Measurements from ENCODE around the gene URB1.
"Not testable (repeated sequence)": the region's sequence is repeated elsewhere in the genome, so short reads cannot be mapped to it uniquely, and the experiment has no call there.

Gene URB1

GRCh38 chr21:32320726-32321125 is 72.1 kb downstream of the URB1 start:
- DNase-seq = no peak
- peaks cover 57 to 79% of the 10 kb centered on the region in 2 donors for H3K36me3 Mint-ChIP-seq
- no peaks in the 10 kb centered on the region for H3K27me3 Mint-ChIP-seq
- no peaks in the 10 kb centered on the region for H3K4me1 Mint-ChIP-seq
- no peaks in the 10 kb centered on the region for H3K9me3 Mint-ChIP-seq
- ATAC-seq (replicated peaks) = no peak
- H3K27ac Mint-ChIP-seq = no peak overlapping the region
- no peak overlapping the region for H3K4me3 Mint-ChIP-seq

DNA sequence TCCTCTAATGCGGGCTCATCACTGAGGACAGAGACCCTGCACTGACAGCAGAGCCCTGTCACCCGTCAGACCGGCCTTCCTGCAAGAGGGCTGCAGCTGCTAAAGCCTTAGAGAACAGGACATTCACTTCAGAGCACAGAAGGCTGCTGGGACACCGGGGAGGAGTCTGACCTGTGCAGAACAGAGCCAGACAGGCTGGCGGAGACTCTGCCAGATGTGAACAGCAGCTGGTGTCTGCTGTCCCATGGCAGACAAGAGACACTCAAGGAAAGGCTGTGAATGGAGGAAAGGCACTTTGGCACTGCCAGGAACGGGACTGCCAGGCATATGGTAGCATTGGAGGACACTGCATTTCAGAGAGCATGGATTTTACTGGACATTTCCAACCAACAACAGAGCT is 72.8 kb downstream of the URB1 start:
- ATAC-seq (replicated peaks) (no peak), DNase-seq (no peak)
- no peaks in the 10 kb centered on the region for H3K27me3 Mint-ChIP-seq
- no peaks in the 10 kb centered on the region for H3K4me1 Mint-ChIP-seq
- peaks cover 50 to 76% of the 10 kb centered on the region in 2 donors for H3K36me3 Mint-ChIP-seq
- H3K27ac Mint-ChIP-seq = no peak overlapping the region
- H3K9me3 Mint-ChIP-seq = no peaks in the 10 kb centered on the region
- H3K4me3 Mint-ChIP-seq = no peak overlapping the region

DNA sequence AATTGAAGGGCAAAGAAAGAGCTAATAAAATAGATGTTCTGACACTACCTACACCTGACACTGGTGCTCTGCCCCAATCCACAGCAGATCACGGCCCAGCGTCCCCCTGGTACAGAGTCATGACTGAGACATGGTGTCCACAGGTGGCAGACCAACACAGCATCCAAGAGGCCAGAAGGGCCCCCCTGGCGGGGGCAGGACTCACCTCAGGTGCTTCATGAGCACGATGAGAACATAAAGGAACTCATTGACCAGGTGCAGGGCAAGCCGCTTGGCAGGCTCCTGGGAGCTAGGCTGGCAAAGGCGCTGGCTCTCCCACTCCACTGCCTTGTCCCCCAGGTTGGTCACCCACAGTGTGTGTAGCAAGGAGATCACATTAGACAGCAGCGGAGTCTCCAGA is 73.8 kb downstream of the URB1 start:
- Mint-ChIP-seq H3K4me1 (no peaks in the 10 kb centered on the region), H3K4me3 (no peak overlapping the region), H3K36me3 (peaks cover 48 to 72% of the 10 kb centered on the region in 2 donors), H3K27ac (no peak overlapping the region), H3K27me3 (no peaks in the 10 kb centered on the region), H3K9me3 (no peaks in the 10 kb centered on the region)
- ATAC-seq (replicated peaks) (no peak), DNase-seq (no peak)

GRCh38 chr21:32317726-32318125 is 75.1 kb downstream of the URB1 start:
- H3K4me1 Mint-ChIP-seq = no peaks in the 10 kb centered on the region
- peaks cover 47 to 67% of the 10 kb centered on the region in 2 donors for H3K36me3 Mint-ChIP-seq
- H3K27ac Mint-ChIP-seq = no peak overlapping the region
- ATAC-seq (replicated peaks) (no peak), DNase-seq (no peak)
- no peak overlapping the region for H3K4me3 Mint-ChIP-seq
- no peaks in the 10 kb centered on the region for H3K27me3 Mint-ChIP-seq
- H3K9me3 Mint-ChIP-seq = no peaks in the 10 kb centered on the region

DNA sequence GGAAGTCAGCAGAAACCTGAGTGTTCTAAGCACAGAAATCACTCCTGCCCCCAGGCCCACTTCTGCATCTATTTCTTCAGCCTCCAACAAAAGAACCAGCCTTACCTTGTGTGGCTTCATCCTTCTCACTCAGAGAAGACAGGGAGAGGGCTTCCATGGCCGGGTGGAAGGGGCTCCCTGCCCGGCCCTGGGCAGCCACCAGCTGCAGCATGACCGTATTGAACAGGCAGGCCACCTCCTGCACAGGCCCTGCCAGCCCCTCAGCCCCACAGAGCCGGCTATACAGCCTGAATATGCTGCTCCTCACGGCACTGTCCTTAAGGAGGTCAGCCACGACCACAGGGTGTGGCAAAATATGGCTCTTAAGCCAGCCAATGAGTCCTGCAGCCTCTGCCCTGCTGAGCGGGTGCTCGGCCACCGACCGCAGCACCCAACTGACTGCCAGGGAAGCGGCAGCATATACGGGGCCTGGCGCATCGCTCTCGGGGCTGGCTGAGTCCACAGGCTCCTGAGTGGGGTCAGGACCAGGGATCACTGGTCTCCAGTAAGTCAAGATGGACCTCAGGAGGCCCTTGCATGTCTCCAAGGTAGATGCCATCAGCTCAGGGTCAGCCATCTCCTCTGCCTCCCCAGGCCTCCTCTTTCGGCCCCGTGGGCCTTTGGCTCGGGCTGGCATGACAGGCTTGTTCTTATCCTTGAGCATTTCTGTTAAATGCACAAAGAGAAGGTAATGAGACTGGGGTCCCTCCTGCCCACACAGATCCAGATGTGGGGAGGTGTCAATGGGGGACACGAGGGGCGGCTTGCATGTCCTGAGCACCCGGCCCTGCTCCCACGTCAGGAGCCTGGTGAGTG is 76.2 kb downstream of the URB1 start:
- no peaks in the 10 kb centered on the region for H3K27me3 Mint-ChIP-seq
- peak overlapping the region; percentile 51 for H3K27ac Mint-ChIP-seq
- ATAC-seq (replicated peaks) = no peak
- no peaks in the 10 kb centered on the region for H3K9me3 Mint-ChIP-seq
- peaks cover 7 to 10% of the 10 kb centered on the region in 2 donors for H3K4me1 Mint-ChIP-seq
- H3K36me3 Mint-ChIP-seq = peaks cover 52 to 72% of the 10 kb centered on the region in 2 donors
- H3K4me3 Mint-ChIP-seq = no peak overlapping the region
- DNase-seq = no peak

DNA sequence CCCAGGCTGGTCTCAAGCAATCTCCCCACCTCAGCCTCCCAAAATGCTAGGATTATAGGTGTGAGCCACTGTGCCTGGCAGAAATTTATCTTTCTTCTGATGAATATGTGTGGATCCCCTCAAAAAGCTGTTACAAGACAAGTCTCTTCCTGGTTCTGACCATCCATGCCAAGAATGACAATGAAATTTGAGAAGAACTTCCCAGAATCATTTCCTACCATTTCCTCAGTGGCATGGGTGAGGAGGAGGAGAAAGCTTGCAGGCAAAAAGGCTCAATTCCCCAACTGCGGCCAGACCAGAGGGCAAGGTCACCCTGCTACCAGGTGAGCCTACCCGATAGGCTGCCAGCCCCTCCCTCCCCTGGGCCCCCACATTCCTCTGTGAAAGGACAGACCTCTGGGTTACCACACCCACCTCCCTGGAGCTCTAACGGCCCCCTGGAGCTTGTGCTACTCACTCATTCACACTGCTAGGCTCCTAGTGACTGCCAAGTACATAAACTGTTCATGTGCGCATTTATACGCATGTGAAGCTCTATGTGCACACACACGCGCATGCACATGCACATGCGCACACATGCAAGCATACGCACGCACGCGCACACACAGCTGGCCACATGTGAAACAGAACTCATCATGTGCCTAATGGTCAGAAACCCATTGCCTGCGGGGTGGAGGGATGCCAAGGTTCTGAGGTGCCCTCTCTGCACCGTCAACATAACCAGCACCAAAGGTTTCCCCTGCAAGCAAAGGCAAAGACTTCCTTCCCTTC is 77.1 kb downstream of the URB1 start:
- ATAC-seq (replicated peaks) = no peak
- no peak for DNase-seq
- Mint-ChIP-seq H3K4me1 (peaks cover 14 to 19% of the 10 kb centered on the region in 2 donors), H3K4me3 (no peak overlapping the region), H3K9me3 (no peaks in the 10 kb centered on the region), H3K27ac (peak overlapping the region; percentile 42), H3K27me3 (no peaks in the 10 kb centered on the region), H3K36me3 (peaks cover 53 to 75% of the 10 kb centered on the region in 2 donors)

DNA sequence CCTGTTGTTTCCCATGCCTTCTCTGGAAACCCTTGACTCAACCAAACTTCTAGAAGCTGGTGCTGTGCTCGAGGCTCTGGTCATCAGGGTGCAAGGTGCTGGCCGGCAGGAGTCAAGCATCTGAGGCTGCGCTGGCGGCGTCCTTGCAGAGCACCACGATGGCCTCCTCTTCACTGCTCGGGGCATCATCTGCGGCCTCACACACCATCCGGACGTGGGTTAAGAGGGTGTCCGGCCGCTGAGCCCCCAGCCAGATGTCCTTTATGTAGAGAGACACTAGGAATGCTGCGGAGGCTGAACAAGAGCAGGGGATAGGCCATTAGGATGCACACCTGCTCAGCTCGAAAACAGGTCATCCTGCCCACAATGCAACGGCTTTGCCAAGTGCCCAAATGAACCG is 78.0 kb downstream of the URB1 start:
- no peaks in the 10 kb centered on the region for H3K9me3 Mint-ChIP-seq
- H3K4me3 Mint-ChIP-seq = no peak overlapping the region
- DNase-seq (no peak), ATAC-seq (replicated peaks) (no peak)
- H3K27ac Mint-ChIP-seq = no peak overlapping the region
- peaks cover 14 to 19% of the 10 kb centered on the region in 2 donors for H3K4me1 Mint-ChIP-seq
- peaks cover 52 to 71% of the 10 kb centered on the region in 2 donors for H3K36me3 Mint-ChIP-seq
- H3K27me3 Mint-ChIP-seq = no peaks in the 10 kb centered on the region

DNA sequence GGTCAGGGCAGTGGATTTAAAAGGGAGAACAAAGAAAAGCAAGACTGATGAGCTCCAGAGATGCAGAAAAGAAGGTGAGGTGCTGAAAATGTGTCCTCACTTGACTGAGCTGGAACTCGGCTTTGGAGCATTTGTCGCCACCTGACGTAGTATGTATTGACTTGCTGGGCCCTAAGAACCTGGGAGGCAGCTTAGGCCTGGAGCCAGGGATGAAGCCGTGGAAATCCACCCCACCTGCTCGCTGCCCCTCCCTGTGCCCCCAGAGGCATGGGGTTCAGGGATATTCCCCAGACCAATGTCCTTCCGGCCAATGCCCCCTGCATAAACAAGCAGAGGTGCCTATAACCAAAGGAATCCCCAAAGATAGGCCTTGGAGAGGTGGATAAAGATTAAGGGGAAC is 79.8 kb downstream of the URB1 start:
- Mint-ChIP-seq H3K4me1 (peaks cover 14 to 19% of the 10 kb centered on the region in 2 donors), H3K27ac (peak overlapping the region; percentile 9), H3K27me3 (no peaks in the 10 kb centered on the region), H3K4me3 (no peak overlapping the region), H3K9me3 (no peaks in the 10 kb centered on the region), H3K36me3 (peaks cover 53 to 66% of the 10 kb centered on the region in 2 donors)
- ATAC-seq (replicated peaks) = no peak
- no peak for DNase-seq

GRCh38 chr21:32312326-32312725 is 80.5 kb downstream of the URB1 start:
- Mint-ChIP-seq H3K4me1 (peaks cover 14 to 19% of the 10 kb centered on the region in 2 donors), H3K27me3 (no peaks in the 10 kb centered on the region), H3K9me3 (no peaks in the 10 kb centered on the region), H3K27ac (peak overlapping the region; percentile 79), H3K36me3 (peaks cover 50 to 64% of the 10 kb centered on the region in 2 donors), H3K4me3 (no peak overlapping the region)
- DNase-seq = no peak
- ATAC-seq (replicated peaks) = no peak

GRCh38 chr21:32311621-32312020 is 81.2 kb downstream of the URB1 start:
- no peak for DNase-seq
- Mint-ChIP-seq H3K4me3 (no peak overlapping the region), H3K27ac (peak overlapping the region; percentile 47), H3K27me3 (no peaks in the 10 kb centered on the region), H3K36me3 (peaks cover 54 to 65% of the 10 kb centered on the region in 2 donors), H3K9me3 (no peaks in the 10 kb centered on the region), H3K4me1 (peaks cover 14 to 19% of the 10 kb centered on the region in 2 donors)
- ATAC-seq (replicated peaks) = peak in 1 of 2 donors; percentile 22

- DNase-seq, H3K9me3 Mint-ChIP-seq, H3K4me3 Mint-ChIP-seq, H3K27me3 Mint-ChIP-seq: not testable (repeated sequence)
- peak overlapping the region; percentile 37 for H3K27ac Mint-ChIP-seq
- peak; percentile 34 to 57 for ATAC-seq (replicated peaks)
- H3K4me1 Mint-ChIP-seq = peaks cover 14 to 19% of the 10 kb centered on the region in 2 donors
- H3K36me3 Mint-ChIP-seq = peaks cover 59 to 68% of the 10 kb centered on the region in 2 donors
These were observed 81.8 kb downstream of the URB1 start for GRCh38 chr21:32310976-32311375.

- no peak overlapping the region for H3K27ac Mint-ChIP-seq
- DNase-seq (no peak), ATAC-seq (replicated peaks) (no peak)
- H3K9me3 Mint-ChIP-seq = no peaks in the 10 kb centered on the region
- H3K4me1 Mint-ChIP-seq = peaks cover 14 to 19% of the 10 kb centered on the region in 2 donors
- H3K4me3 Mint-ChIP-seq = no peak overlapping the region
- H3K36me3 Mint-ChIP-seq = peaks cover 65 to 70% of the 10 kb centered on the region in 2 donors
- H3K27me3 Mint-ChIP-seq = no peaks in the 10 kb centered on the region
These were observed 82.8 kb downstream of the URB1 start for GRCh38 chr21:32309906-32310460.

GRCh38 chr21:32308696-32309095 is 84.1 kb downstream of the URB1 start:
- Mint-ChIP-seq H3K4me1 (peaks cover 14 to 19% of the 10 kb centered on the region in 2 donors), H3K9me3 (no peaks in the 10 kb centered on the region), H3K27ac (peak overlapping the region; percentile 20), H3K27me3 (no peaks in the 10 kb centered on the region), H3K4me3 (no peak overlapping the region), H3K36me3 (peaks cover 63 to 67% of the 10 kb centered on the region in 2 donors)
- ATAC-seq (replicated peaks) (no peak), DNase-seq (no peak)

DNA sequence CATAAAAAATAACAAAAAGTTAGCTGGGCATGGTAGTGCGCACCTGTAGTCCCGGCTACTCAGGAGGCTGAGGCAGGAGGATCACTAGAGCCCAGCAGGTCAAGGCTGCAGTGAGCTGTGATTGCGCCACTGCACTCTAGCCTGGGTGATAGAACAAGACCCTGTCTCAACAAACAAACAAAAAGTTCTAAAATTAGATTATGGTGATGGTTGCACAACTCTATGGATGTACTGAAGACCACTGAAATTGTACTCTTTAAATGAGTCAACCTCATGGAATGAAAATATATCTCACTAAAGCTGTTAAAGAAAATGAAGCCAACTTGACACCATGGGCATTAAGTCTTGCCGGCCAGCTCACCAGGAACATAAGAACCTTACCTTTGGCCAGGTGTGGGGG is 85.1 kb downstream of the URB1 start:
- H3K27ac Mint-ChIP-seq = no peak overlapping the region
- DNase-seq (no peak), ATAC-seq (replicated peaks) (no peak)
- H3K4me3 Mint-ChIP-seq = no peak overlapping the region
- H3K27me3 Mint-ChIP-seq = no peaks in the 10 kb centered on the region
- no peaks in the 10 kb centered on the region for H3K9me3 Mint-ChIP-seq
- peaks cover 14 to 19% of the 10 kb centered on the region in 2 donors for H3K4me1 Mint-ChIP-seq
- peaks cover 60 to 65% of the 10 kb centered on the region in 2 donors for H3K36me3 Mint-ChIP-seq
